Measurements from ENCODE around the gene TMEM115.
A peak's percentile ranks its signal among the peaks of the same experiment; 100 is the strongest.

Gene TMEM115

GRCh38 chr3:50375258-50375931, 16.1 kb upstream of the TMEM115 start:
- DNase-seq: peak; percentile 54

GRCh38 chr3:50374363-50375257, 15.3 kb upstream of the TMEM115 start:
- no peak for DNase-seq

GRCh38 chr3:50373146-50374051, 14.1 kb upstream of the TMEM115 start:
- DNase-seq: peak; percentile 16

GRCh38 chr3:50372349-50372748, 13.0 kb upstream of the TMEM115 start:
- DNase-seq: peak; percentile 78

- DNase-seq: no peak
Measured at GRCh38 chr3:50371133-50371685, 11.9 kb upstream of the TMEM115 start.

- peak; percentile 63 for DNase-seq
Measured at GRCh38 chr3:50370594-50370993, 11.3 kb upstream of the TMEM115 start.

- no peak for DNase-seq
Measured at GRCh38 chr3:50369012-50369670, 9.8 kb upstream of the TMEM115 start.

GRCh38 chr3:50365842-50366220, 6.5 kb upstream of the TMEM115 start:
- DNase-seq: no peak

GRCh38 chr3:50365080-50365841, 5.9 kb upstream of the TMEM115 start:
- DNase-seq: peak; percentile 87

GRCh38 chr3:50364573-50365079, 5.3 kb upstream of the TMEM115 start:
- peak; percentile 51 for DNase-seq

- no peak for DNase-seq
Measured at GRCh38 chr3:50359760-50360110, 414 bp upstream of the TMEM115 start.

GRCh38 chr3:50358355-50358910, 888 bp downstream of the TMEM115 start:
- no peak for DNase-seq

- DNase-seq: no peak
Measured at GRCh38 chr3:50357481-50357880, 1.8 kb downstream of the TMEM115 start.

GRCh38 chr3:50356553-50356952, 2.8 kb downstream of the TMEM115 start:
- no peak for DNase-seq

GRCh38 chr3:50355829-50356552, 3.3 kb downstream of the TMEM115 start:
- no peak for DNase-seq

GRCh38 chr3:50354850-50355249, 4.5 kb downstream of the TMEM115 start:
- no peak for DNase-seq

GRCh38 chr3:50354186-50354764, 5.0 kb downstream of the TMEM115 start:
- no peak for DNase-seq

- no peak for DNase-seq
Measured at GRCh38 chr3:50353245-50354004, 5.9 kb downstream of the TMEM115 start.

GRCh38 chr3:50352781-50353180, 6.5 kb downstream of the TMEM115 start:
- peak; percentile 12 for DNase-seq

Data from NCI-H82 (cell line).